GM18499 (cell line): ENCODE measurements around the gene WBP4.
"Not testable (repeated sequence)": the region's sequence is repeated elsewhere in the genome, so short reads cannot be mapped to it uniquely, and the experiment has no call there.

Source experiments
- ATAC-seq: cut with Tn5 transposase; IDR thresholded peaks from one replicate; pipeline ENCODE4 v1.9.1; 2021; ENCODE audit warnings: moderate number of reproducible peaks; ENCODE audit not compliant: insufficient read depth, unreplicated experiment

WBP4 gene

DNA sequence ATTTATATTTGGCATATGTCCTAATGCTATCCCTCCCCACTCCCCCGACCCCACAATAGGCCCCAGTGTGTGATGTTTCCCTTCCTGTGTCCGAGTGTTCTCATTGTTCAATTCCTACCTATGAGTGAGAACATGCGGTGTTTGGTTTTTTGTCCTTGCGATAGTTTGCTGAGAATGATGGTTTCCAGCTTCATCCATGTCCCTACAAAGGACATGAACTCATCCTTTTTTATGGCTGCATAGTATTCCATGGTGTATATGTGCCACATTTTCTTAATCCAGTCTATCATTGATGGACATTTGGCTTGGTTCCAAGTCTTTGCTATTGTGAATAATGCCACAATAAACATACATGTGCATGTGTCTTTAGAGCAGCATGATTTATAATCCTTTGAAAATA, 18.9 kb upstream of the WBP4 start:
- not testable (repeated sequence) for ATAC-seq

DNA sequence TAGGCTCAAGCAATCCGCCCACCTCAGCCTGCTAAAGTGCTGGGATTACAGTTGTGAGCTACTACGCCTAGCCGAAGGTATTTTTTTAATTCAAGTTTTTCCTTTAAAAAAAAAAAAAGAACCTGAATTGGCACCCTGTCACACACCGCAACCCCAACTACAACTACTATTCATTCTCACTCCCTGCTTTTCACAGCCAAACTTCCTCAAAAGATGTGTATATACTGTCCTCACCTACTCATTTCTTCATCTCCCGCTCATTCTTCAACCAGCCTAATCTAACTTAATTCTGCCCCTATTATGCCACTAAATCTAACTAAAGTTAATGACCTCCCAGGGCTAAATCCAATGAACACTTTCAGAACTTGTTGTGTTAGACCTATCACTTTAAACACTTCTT, 12.7 kb upstream of the WBP4 start:
- ATAC-seq = no peak

DNA sequence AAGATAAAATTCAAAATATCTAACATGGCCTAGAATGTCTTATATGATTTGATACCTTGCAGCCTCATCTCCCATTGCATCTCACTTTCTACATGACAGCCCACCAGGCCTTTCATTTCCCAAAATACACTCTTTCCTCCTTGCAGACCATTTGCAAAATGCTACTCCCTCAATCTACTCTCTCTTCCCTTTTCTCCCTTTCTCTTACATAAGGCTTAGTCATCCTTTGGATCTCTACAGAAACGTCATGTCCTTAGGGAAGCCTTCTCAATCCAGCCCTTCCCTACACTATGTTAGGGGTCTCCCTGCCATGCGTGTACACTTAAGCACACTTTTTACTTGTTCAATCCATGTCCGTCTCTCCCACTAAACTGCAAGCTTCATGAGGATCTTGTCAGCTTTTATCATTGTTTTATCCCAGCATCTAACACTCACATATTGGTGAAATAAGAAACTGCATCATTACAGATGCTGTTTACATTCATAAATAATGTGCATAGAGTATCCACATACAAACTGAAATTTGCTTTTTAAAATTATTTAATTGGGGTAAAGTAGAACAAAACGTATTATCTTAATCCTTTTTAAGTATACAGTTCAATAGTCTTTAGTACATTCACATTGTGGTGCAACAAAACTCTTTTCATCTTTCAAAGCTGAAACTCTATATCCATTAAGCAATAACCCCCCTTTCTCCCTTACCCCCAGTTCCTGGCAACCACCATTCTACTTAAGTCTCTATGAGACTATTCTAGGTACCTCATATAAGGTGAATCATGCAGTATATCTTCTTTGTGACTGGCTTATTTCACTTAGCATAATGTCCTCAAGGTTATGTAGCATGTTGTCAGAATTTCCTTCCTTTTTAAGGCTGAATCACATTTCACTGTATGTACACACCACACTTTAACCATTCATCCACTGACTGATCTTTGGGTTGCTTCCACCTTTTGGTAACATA, 11.5 kb upstream of the WBP4 start:
- no peak for ATAC-seq

DNA sequence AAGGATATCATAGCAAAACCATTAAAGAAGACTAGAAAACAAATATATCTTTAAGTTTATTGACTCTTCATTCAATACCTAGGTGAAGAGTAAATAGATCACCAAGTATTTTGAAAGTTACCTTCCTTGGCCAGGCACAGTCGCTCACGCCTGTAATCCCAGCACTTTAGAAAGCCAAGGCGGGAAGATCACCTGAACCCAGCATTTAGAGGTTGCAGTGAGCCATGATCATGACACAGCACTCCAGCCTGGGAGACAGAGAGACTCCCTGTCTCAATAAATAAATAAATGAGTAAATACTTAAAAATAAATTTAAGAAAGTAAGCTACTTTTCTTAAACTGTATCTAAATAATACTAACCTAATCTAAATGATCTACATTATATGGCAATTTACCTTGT, 8.9 kb upstream of the WBP4 start:
- no peak for ATAC-seq

DNA sequence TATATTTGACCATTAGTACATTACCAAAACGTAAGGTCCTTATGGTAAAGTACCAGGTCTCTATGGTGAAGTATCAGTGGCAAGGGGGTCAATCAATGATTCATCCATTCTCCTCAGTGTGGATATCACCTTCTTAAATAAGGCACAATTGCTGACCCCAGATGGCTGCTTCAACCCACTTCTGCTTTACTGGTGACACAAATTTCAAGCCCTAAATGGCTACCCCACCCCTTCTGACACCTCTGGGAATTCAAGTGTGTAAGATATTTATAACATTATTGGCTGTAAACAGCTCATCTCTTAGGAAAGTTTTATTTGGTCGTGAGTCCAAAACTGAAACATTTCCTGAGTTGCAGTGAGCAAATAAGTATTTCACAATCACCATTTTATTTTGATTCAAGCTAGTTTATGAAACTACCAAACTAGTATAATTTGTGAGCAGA, 7.9 kb upstream of the WBP4 start:
- ATAC-seq = peak; percentile 52

DNA sequence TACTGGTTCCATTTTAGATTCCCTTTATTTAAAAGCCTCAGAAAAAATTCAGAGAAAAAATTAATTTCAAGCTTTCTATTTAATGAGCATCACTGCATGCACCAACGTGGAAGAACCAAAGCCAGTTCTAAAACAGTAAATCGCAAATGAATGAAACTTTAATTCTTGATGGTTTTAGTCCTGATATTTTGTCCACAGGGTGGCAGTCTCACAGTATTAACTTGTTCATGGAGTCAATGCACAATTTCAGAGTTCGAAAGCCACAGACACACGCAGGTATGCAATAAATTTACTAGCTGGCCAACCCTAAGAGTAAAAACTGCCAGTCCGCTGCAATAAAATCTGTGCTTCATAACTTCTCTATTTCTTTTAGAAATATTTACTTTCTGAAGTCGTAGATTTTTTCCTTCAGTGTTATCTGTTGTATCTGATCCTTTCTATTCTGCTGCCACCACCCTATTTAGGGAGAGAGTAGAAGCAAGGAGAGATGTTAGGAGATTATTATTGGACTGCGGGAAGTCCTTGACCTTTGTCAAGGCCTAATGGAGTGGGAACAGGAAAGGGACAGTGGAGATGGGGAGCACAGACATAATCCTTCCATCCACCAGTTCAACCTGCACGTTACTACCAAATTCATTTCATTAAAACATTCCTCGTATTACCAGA, 7.0 kb upstream of the WBP4 start:
- ATAC-seq = no peak

DNA sequence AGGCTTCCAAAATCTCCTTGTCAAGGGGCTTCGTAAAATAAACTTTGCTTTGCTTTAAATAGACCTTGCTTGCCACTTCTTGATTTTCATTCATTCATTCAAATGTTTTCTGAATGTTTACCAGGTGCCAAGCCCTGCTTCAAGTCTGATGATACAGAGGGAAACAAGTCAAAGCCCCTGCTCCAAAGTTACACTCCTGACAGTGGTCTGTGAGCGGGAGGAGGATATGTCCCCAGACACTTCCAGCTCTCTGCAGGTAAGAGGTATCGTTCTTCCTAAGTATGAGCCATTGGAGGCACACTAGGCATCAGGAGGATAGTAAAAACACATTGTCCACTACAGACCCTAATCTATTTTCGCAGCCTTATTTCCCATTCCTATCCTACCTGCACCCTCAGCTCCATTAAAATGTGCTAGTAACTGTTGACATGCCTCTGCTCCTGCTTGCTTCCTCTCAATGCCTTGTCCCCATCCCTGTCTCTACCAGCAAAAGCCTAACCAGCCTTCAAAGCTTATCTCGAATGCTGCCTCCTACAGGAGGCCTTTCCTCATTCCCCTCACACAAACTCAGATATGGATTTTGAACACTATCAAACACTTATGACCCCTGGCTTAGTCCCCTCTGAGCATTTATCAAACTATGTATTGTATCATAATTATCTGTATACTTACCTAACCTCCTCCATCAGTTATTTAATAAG, 6.2 kb upstream of the WBP4 start:
- no peak for ATAC-seq

DNA sequence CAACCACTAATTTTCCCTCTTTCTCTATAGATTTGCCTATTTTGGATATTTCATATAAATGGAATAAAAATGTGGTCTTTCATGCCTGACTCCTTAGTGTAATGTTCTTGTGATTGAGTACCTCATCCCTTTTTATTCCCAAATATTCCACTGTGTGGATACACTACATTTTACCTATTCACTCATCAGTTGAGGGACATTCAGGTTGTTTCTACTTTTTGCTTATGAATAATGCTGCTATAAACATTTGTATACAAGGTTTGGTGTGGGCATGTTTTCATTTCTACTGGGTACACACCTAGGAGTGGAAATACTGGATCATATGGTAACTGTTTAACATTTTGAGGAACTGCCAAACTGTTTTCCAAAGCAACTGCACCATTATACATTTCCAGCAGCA, 5.1 kb upstream of the WBP4 start:
- no peak for ATAC-seq

DNA sequence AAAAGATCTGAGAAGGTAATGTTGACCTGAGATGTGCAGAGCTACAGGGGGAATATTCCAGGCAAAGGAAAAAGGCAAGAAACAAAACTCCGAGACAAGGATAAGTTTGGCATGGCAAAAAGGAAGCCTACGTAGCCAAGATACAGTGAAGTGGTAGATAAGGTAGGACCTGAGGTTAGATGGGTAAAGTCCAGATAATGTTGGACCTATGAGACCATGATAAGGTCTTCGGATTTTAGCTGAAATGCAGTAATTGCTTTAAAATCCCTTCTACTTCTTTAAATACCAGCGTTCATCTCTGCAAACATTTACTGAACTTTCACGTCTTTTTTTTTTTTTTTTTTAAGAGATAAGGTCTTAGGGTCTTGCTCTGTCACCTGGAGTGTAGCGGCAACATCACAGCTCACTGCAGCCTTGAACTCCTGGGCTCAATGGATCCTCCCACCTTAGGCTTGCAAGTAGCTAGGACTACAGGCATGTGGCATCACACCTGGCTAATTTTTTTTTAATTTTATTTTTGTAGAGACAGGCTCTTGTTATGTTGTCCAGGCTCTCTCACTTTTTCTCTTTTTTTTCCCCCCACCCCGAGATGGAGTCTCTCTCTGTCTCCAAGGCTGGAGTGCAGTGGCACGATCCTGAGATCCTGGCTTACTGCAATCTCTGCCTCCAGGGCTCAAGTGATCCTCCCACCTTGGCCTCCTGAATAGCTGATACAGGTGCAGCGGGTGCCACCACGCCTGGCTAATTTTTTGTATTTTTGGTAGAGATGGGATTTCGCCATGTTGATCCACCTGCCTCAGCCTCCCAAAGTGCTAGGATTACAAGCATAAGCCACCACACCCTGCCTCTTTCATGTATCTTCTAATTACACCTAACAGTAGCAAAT, 4.2 kb upstream of the WBP4 start:
- ATAC-seq = no peak

DNA sequence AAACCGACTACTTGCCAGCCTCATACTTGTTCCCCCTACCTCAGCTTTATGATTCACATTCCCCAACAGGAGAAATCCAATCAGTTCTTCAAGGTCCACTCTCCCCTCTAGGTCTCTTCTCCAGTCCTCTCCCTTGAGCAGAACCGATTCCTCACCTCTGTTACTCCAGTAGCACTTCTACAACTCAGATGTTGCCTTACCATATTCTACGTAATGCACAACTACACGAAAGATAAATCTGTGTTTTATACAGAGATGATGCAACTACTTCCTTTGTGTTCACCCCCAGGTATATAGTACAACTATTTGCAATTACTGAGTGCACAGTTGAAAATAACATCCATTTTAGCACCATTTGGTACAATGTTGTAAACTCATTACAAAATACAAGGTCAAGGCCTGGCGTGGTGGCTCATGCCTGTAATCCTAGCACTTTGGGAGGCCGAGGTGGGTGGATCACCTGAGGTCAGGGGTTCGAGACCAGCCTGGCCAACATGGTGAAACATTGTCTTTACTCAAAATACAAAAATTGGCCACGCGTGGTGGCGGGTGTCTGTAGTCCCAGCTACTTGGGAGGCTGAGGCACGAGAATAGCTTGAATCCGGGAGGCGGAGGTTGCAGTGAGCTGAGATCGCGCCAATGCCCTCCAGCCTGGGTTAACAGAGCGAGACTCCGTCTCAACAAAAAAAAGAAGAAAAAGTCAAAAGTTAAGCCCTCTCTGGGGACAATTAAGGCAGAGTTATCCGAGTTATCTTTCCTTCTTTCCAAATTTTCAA, 2.8 kb upstream of the WBP4 start:
- no peak for ATAC-seq

DNA sequence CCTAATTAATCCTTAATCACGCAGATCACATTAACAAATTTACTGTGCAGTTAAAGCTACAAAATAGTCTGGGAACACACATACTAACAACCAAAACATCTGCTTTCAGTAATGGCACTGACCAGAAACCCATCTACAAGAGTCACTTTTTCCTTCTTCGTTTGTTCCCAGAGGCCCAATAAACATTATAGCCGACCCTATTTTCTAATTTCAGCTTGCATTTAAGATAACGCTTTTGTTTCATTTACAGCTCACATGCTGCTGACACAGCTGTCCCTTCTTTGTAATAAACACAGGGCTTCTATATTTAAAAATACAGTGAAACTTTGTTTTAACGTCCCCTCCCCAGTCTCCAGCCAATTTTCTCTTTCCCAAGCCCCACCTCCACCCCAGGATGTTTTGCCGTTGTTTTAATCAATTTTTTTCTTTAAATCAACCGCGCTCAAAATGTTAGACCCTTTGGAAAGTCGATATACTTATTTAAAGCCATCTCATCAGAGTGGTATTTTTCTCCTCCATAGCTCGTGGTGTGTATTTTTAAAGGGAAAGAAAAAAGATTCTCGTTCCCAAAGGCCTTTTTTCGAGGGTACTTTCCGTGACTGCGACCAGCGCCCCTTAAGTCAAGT, 1.7 kb upstream of the WBP4 start:
- ATAC-seq = no peak

DNA sequence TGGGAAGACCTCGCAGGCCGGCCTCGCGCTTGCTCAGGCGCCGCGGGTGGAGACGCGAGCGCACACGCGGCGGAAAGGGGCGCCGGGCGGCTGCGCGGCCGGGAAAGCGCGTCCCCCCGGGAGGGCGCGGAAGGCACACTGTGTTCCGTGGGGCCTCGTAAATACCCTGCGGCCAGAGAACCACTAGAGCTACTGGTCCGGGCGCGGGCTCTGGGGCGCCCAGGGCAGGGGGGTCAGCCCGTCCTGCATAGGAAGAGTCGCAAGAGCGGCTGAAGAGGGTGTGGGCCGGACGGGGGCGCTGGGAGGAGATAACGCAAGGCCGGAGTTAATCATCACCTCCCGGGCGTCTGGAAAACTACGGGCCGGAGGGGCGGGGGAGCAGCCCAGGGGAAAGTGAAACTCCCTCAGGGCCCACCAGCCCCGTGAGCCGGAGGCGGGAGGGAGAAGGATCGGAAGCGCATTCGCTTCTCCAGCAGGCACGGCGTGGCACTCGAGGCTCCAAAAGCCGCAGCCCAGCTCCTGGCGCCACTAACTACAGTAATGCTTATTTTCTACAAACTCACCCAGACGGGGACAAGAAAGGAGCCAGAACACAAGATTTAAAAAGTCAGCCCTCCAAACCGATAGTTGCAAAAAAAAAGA, 1.1 kb upstream of the WBP4 start:
- peak; percentile 22 for ATAC-seq

DNA sequence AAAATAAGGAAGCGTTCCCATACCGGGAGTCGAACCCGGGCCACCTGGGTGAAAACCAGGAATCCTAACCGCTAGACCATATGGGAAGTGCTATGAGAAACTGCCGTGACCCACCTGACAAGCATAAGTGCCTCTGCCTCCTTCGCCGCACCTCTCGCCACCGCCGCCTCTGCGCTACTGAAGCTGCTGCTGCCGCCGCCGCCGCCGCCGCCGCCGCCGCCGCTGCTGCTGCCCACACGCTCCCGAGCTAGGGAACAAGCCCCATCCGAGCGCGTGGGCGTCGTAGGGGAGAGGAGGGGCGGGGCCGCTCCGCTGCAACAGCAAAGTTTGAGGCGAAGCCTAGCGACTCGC, 610 bp upstream of the WBP4 start:
- ATAC-seq = peak; percentile 5

DNA sequence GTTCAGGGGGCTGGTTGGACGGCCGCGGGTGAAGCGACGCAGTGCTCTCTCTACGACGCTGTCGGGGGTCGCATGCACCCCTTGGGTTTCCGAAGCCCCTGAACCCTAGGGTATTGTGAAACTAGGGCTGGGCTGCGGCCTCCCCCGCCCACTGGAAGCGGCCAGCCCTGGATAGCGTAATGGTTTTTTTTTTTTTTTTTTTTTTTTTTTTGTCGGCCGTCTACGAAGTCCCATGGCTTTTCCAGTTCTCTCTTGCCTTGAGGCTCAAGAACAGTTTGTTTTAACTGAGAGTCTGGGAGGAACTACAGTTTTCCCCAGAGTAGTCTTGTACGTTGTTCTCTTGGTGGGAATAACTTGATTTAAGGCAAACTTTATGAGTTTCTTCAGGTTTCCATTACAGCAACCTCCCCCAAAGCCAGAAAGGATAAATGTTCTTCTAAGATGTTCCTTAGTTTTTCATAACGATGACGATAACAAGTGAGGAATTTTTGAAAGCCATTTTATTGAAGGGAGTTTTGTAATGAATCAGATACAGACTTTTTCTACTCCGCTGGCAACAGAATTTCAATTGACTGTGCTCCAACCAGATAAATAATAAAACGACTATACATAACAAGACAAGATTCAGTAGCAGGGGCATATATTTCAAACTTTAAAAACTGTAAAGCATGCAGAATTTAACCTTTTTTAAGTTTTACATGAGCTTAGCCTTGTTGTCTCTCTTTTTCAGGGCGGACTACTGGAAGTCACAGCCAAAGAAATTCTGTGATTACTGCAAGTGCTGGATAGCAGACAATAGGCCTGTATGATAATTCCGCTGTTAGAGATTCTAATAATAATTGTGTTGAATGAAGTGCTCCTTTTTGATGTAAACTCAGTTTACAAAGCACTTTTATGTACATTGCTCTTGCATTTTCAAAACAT, 867 bp downstream of the WBP4 start:
- ATAC-seq = peak; percentile 23

DNA sequence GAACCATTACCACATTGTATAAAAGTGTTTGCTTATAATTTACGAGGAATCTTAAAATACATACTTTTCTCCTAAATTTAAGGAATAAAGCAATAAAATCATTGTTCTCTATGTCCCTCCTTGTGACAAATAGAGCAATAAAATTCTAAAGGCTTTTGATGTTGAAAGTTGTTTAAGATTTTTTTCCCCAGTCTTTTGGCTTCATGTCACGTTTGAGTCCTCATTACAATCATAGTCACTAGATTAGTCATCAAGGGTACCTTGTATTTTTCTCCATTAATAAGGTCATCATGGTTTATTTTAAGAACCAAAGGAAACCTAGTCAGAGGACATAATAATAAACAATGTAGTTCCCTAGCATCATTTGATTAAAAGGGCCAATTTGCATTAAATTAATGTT, 3.2 kb downstream of the WBP4 start:
- no peak for ATAC-seq

DNA sequence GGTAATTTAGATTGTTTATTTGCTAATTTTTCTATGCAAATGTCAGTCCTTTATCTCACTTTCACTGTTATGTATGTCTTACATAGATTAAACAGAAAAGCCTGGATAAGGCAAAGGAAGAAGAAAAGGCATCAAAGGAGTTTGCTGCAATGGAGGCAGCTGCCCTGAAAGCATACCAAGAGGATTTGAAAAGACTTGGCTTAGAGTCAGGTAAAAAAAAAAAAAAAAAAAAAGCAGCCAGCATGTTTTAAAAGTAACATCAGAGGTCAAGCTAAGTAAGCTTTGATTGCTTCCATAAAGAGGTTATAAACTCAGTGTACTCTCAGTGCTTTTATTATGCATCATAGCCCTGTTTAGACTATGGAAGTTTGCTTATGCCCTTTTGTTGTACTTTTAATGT, 3.8 kb downstream of the WBP4 start:
- ATAC-seq = no peak

DNA sequence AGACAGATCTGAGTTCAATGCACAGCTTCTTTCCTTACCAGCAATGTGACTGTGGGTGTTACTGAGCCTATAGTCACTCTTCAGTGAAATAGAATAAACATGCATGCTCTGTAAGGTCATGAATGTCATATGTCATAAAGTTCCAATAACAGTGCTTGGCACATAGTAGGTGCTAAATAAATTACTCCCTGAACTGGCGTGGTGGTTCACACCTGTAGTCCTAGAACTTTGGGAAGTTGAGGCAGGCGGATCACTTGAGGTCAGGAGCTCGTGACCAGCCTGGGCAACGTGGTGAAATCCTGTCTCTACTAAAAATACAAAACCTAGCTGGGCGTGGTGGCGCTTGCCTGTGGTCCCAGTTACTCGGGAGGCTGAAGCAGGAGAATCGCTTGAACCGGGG, 13.2 kb downstream of the WBP4 start:
- no peak for ATAC-seq

DNA sequence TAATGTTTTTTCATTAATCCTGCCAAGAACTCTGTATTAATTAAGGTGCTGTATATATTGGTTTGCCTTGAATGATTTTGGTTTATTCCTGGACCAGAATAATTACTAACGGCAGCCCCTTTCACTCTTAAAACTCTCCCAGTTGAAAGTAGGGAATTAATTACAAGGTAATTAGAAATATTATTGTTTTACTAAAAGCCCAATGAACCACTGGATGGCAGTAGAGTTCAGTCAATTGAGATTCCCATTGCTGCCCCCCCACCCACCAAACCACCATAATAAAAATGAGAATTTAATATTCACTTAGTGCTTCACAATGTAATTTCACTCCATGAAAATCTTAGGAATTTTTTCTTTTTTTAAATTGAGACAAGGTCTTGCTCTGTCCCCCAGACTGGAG, 13.7 kb downstream of the WBP4 start:
- ATAC-seq = no peak
